ENCODE results near the gene EIF4E.

DNA sequence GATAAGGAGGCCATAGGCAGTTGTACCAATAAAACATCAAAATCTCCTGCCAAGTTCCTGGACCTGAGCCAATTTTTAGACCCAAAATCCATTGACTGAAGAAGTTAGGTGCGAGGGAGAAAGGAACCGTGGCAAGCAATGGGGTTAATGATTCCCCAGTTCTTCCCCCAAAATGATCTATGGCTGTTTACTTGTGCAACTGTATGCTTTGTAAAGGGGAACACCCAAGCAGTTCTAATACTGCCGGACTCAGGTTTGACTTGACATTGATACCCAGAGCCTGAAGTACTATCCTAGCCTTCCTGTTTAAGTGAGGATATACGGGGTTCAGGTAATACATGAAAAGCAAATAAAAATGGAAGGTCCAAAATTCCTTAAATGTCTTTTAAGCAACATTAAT lies 6.7 kb upstream of the EIF4E start:
- TF ChIP-seq POLR2A (IDR thresholded peaks at IDR 0.05) = no peak
- TF ChIP-seq, protein P1, sequence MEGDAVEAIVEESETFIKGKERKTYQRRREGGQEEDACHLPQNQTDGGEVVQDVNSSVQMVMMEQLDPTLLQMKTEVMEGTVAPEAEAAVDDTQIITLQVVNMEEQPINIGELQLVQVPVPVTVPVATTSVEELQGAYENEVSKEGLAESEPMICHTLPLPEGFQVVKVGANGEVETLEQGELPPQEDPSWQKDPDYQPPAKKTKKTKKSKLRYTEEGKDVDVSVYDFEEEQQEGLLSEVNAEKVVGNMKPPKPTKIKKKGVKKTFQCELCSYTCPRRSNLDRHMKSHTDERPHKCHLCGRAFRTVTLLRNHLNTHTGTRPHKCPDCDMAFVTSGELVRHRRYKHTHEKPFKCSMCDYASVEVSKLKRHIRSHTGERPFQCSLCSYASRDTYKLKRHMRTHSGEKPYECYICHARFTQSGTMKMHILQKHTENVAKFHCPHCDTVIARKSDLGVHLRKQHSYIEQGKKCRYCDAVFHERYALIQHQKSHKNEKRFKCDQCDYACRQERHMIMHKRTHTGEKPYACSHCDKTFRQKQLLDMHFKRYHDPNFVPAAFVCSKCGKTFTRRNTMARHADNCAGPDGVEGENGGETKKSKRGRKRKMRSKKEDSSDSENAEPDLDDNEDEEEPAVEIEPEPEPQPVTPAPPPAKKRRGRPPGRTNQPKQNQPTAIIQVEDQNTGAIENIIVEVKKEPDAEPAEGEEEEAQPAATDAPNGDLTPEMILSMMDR (IDR thresholded peaks at IDR 0.05) = no peak
- TF ChIP-seq POLR2AphosphoS5 (IDR thresholded peaks at IDR 0.05) = no peak
- no peak for TF ChIP-seq EP300 (IDR thresholded peaks at IDR 0.05; ENCODE audit: low read depth)

All from transverse colon (tissue), 4 donors.